Mesenchymal stem cell (in vitro differentiated cells and primary cell): ENCODE results near the gene XRN1.

ENCODE experiments used
- DNase-seq: peaks from one replicate; pipeline ENCODE4 v3.0.0-alpha.2; 2013
- H2AFZ ChIP-seq: one replicate; pipeline ENCODE4 v1.6.1; 2013; ENCODE audit warnings: low read depth, mild to moderate bottlenecking, control low read depth, inconsistent platforms, low read length, moderate library complexity
- H2AK5ac ChIP-seq: 2 replicates; pipeline ENCODE4 v1.6.1; 2013; ENCODE audit warnings: low read length, moderate library complexity, mild to moderate bottlenecking, inconsistent platforms; ENCODE audit not compliant: severe bottlenecking
- H2BK120ac ChIP-seq: one replicate; pipeline ENCODE4 v1.6.1; 2013; ENCODE audit warnings: low read depth, mild to moderate bottlenecking, inconsistent platforms, low read length, moderate library complexity
- H2BK12ac ChIP-seq, 2 experiments: one replicate each; pipeline ENCODE4 v1.6.1; 2013; ENCODE audit warnings: inconsistent platforms in 2 of 2, low read length in 2 of 2, mild to moderate bottlenecking in 2 of 2, moderate library complexity in 2 of 2, control low read depth in 1 of 2
- H2BK15ac ChIP-seq: one replicate; pipeline ENCODE4 v1.6.1; 2013; ENCODE audit warnings: mild to moderate bottlenecking, low read depth, inconsistent platforms; ENCODE audit not compliant: poor library complexity, severe bottlenecking
- H2BK5ac ChIP-seq: 2 replicates; pipeline ENCODE4 v1.6.1; 2013; ENCODE audit warnings: low read depth, mild to moderate bottlenecking, low read length, control low read depth, inconsistent platforms; ENCODE audit not compliant: poor library complexity, severe bottlenecking
- H3K14ac ChIP-seq, 2 experiments: one replicate each; pipeline ENCODE4 v1.6.1; 2013; ENCODE audit warnings: inconsistent platforms in 2 of 2, low read length in 2 of 2, control low read depth in 1 of 2, mild to moderate bottlenecking in 1 of 2, moderate library complexity in 1 of 2
- H3K18ac ChIP-seq, 2 experiments: one replicate each; pipeline ENCODE4 v1.6.1; 2013; ENCODE audit warnings: inconsistent platforms in 2 of 2, low read length in 2 of 2, control low read depth in 1 of 2, low read depth in 1 of 2, mild to moderate bottlenecking in 1 of 2
- H3K23ac ChIP-seq, 2 experiments: one replicate each; pipeline ENCODE4 v1.6.1; 2013; ENCODE audit warnings: inconsistent platforms in 2 of 2, low read length in 2 of 2, mild to moderate bottlenecking in 2 of 2, moderate library complexity in 2 of 2, control low read depth in 1 of 2
- H3K27ac ChIP-seq: 2 replicates; pipeline ENCODE4 v1.5.1; 2013; ENCODE audit warnings: mild to moderate bottlenecking, moderate library complexity, low read length, control low read depth, inconsistent platforms; ENCODE audit not compliant: poor library complexity, severe bottlenecking
- H3K27me3 ChIP-seq, 2 experiments: 2 replicates each; pipeline versions ENCODE4 v1.6.1 to v1.7.0; 2013; ENCODE audit warnings: low read length in 2 of 2, mild to moderate bottlenecking in 2 of 2, moderate library complexity in 2 of 2, control low read depth in 1 of 2, inconsistent platforms in 1 of 2; ENCODE audit not compliant: control insufficient read depth in 1 of 2, insufficient read depth in 1 of 2
- H3K36me3 ChIP-seq, 2 experiments: 2 replicates each; pipeline versions ENCODE4 v1.6.1 to v1.7.0; 2013; ENCODE audit warnings: low read length in 2 of 2, control low read depth in 1 of 2, inconsistent platforms in 1 of 2, low read depth in 1 of 2, mild to moderate bottlenecking in 1 of 2; ENCODE audit not compliant: insufficient read depth in 2 of 2, control insufficient read depth in 1 of 2
- H3K4ac ChIP-seq, 2 experiments: one replicate each; pipeline ENCODE4 v1.6.1; 2013; ENCODE audit warnings: inconsistent platforms in 2 of 2, low read length in 2 of 2, mild to moderate bottlenecking in 2 of 2, moderate library complexity in 2 of 2, control low read depth in 1 of 2, low read depth in 1 of 2
- H3K4me1 ChIP-seq: 2 replicates; pipeline ENCODE4 v1.6.1; 2013; ENCODE audit warnings: low read depth, low read length, control low read depth; ENCODE audit not compliant: control insufficient read depth, insufficient read depth
- H3K4me2 ChIP-seq: 2 replicates; pipeline ENCODE4 v1.6.1; 2013; ENCODE audit warnings: low read length, mild to moderate bottlenecking, inconsistent platforms; ENCODE audit not compliant: poor library complexity, severe bottlenecking
- H3K4me3 ChIP-seq, 2 experiments: 2 replicates each; pipeline versions ENCODE4 v1.5.1 to v1.7.0; 2013; ENCODE audit warnings: low read length in 2 of 2, mild to moderate bottlenecking in 2 of 2, control low read depth in 1 of 2, low read depth in 1 of 2; ENCODE audit not compliant: insufficient read depth in 1 of 2
- H3K79me1 ChIP-seq: replicated peaks from 2 replicates; pipeline ENCODE4 v1.6.1; 2013; ENCODE audit warnings: mild to moderate bottlenecking, control low read depth, low read length, inconsistent platforms; ENCODE audit not compliant: poor library complexity, severe bottlenecking
- H3K9ac ChIP-seq: 2 replicates; pipeline ENCODE4 v1.7.0; 2013; ENCODE audit warnings: mild to moderate bottlenecking, low read length, moderate library complexity
- H3K9me3 ChIP-seq: 2 replicates; pipeline ENCODE4 v1.7.0; 2013; ENCODE audit warnings: mild to moderate bottlenecking, low read length; ENCODE audit not compliant: control insufficient read depth
- H4K8ac ChIP-seq: one replicate; pipeline ENCODE4 v1.6.1; 2013; ENCODE audit warnings: inconsistent platforms, mild to moderate bottlenecking, low read length, moderate library complexity
- H4K91ac ChIP-seq: one replicate; pipeline ENCODE4 v1.6.1; 2013; ENCODE audit warnings: mild to moderate bottlenecking, low read length, inconsistent platforms
- WGBS: methylation state at CpG from one replicate; pipeline ENCODE4 v1.1.7; 2013; ENCODE audit warnings: mixed read lengths; 5-methylcytosine and 5-hydroxymethylcytosine counted together

Gene XRN1

GRCh38 chr3:142459096-142459495 lies 11.3 kb upstream of the XRN1 start:
- no peak overlapping the region for H3K14ac ChIP-seq
- H2BK120ac ChIP-seq = no peak overlapping the region
- H2BK15ac ChIP-seq = no peak overlapping the region
- H3K23ac ChIP-seq = no peak overlapping the region
- H3K36me3 ChIP-seq = peaks cover 4 to 54% of the 10 kb centered on the region in 2 experiments
- H3K4ac ChIP-seq = no peak overlapping the region
- 71% methylated on average over 1 of the region's 3 CpGs for WGBS
- no peaks in the 10 kb centered on the region for H3K9me3 ChIP-seq
- no peak overlapping the region for H3K18ac ChIP-seq
- H3K4me1 ChIP-seq = no peaks in the 10 kb centered on the region
- no peak overlapping the region for H2BK5ac ChIP-seq
- no peak overlapping the region for H2AK5ac ChIP-seq
- no peak overlapping the region for H4K8ac ChIP-seq
- no peak overlapping the region for H4K91ac ChIP-seq
- no peak overlapping the region for H2AFZ ChIP-seq
- no peak overlapping the region for H2BK12ac ChIP-seq
- DNase-seq = no peak
- no peak overlapping the region for H3K4me2 ChIP-seq
- H3K4me3 ChIP-seq = no peak overlapping the region
- H3K79me1 ChIP-seq = no peaks in the 10 kb centered on the region
- H3K9ac ChIP-seq = no peak overlapping the region
- no peaks in the 10 kb centered on the region for H3K27me3 ChIP-seq
- H3K27ac ChIP-seq = no peak overlapping the region

GRCh38 chr3:142450881-142451280 lies 3.0 kb upstream of the XRN1 start:
- H3K4me2 ChIP-seq = no peak overlapping the region
- H3K9me3 ChIP-seq = no peaks in the 10 kb centered on the region
- H3K14ac ChIP-seq = no peak overlapping the region
- no peak overlapping the region for H4K8ac ChIP-seq
- H3K36me3 ChIP-seq = peaks cover 9 to 43% of the 10 kb centered on the region in 2 experiments
- H2AFZ ChIP-seq = no peak overlapping the region
- no peaks in the 10 kb centered on the region for H3K79me1 ChIP-seq
- H2AK5ac ChIP-seq = no peak overlapping the region
- no peak overlapping the region for H4K91ac ChIP-seq
- no peak overlapping the region for H2BK5ac ChIP-seq
- no peak overlapping the region for H3K9ac ChIP-seq
- H3K4me3 ChIP-seq = no peak overlapping the region
- H3K23ac ChIP-seq = no peak overlapping the region
- H2BK12ac ChIP-seq = no peak overlapping the region
- no peaks in the 10 kb centered on the region for H3K4me1 ChIP-seq
- H3K27me3 ChIP-seq = no peaks in the 10 kb centered on the region
- H2BK15ac ChIP-seq = no peak overlapping the region
- H3K18ac ChIP-seq = no peak overlapping the region
- WGBS = 92% methylated on average over 5 of the region's 5 CpGs
- DNase-seq = no peak
- no peak overlapping the region for H3K4ac ChIP-seq
- H2BK120ac ChIP-seq = no peak overlapping the region
- H3K27ac ChIP-seq = no peak overlapping the region

DNA sequence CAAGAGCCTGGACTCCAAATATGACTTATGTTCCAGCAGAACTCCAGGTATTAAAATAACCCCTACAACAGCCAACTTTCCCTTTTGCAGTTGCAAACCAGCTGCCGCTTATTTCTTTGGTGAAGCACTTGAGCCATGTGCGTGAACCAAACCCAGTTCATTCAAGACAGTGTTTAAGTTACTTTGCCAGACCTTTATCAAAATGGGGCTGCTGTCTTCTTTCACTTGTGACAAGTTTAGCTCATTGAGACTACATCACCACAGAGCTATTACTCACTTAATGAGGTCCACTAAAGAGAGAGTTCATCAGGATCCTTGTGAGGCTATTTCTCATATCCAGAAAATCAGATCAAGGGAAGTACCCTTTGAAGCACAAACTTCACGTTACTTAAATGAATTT lies 2.4 kb upstream of the XRN1 start:
- no peaks in the 10 kb centered on the region for H3K27me3 ChIP-seq
- H3K4ac ChIP-seq = no peak overlapping the region
- H3K23ac ChIP-seq = no peak overlapping the region
- no peak overlapping the region for H3K4me3 ChIP-seq
- no peak overlapping the region for H2BK120ac ChIP-seq
- H2BK15ac ChIP-seq = no peak overlapping the region
- H2AK5ac ChIP-seq = no peak overlapping the region
- H3K9me3 ChIP-seq = no peaks in the 10 kb centered on the region
- no peak overlapping the region for H3K14ac ChIP-seq
- H4K91ac ChIP-seq = no peak overlapping the region
- H3K18ac ChIP-seq = no peak overlapping the region
- no peak overlapping the region for H3K9ac ChIP-seq
- DNase-seq = peak; percentile 8
- no peak overlapping the region for H3K4me2 ChIP-seq
- H2BK12ac ChIP-seq = no peak overlapping the region
- H2BK5ac ChIP-seq = no peak overlapping the region
- H3K4me1 ChIP-seq = no peaks in the 10 kb centered on the region
- no peak overlapping the region for H4K8ac ChIP-seq
- H3K36me3 ChIP-seq = peaks cover 9 to 43% of the 10 kb centered on the region in 2 experiments
- no peaks in the 10 kb centered on the region for H3K79me1 ChIP-seq
- no peak overlapping the region for H3K27ac ChIP-seq
- H2AFZ ChIP-seq = no peak overlapping the region
- WGBS = 89% methylated on average over 3 of the region's 3 CpGs

DNA sequence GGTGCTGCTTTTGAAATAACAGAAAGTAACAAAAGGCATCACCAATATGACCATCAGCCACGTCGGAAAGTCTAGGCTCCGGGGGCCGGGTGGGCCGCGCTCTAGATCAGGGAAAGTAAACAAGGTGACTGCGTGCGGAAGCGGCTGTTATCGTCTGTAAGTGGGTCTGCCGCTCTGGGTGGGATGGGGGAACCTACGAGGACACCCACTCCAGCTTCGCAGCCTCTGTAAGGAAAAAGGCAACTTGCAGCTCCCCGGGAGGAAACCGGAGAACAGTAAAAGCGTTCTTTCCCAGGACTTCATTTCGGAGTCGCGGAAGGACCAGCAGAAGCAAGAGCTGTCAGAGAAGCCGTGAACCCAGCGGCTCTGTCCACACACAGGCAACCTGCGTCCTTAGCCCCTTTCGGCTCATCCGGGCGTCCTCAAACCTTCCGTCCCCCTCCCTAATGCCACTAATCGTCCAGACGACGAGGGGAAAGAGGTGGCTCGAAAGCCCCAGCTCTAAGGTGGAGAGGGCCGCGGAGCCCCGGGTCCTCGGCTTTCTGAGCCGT lies 461 bp downstream of the XRN1 start:
- H3K4ac ChIP-seq = peak overlapping the region; percentile 77 to 94
- peaks cover 11 to 27% of the 10 kb centered on the region in 2 experiments for H3K36me3 ChIP-seq
- H3K9ac ChIP-seq = peak overlapping the region; percentile 100
- H3K27ac ChIP-seq = peak overlapping the region; percentile 81
- no peaks in the 10 kb centered on the region for H3K27me3 ChIP-seq
- peak overlapping the region; percentile 23 for H2BK15ac ChIP-seq
- no peaks in the 10 kb centered on the region for H3K9me3 ChIP-seq
- H3K18ac ChIP-seq = peak overlapping the region; percentile 65 to 94
- H3K4me3 ChIP-seq = peak overlapping the region; percentile 81 to 100
- H2BK5ac ChIP-seq = peak overlapping the region; percentile 1
- no peak overlapping the region for H2AK5ac ChIP-seq
- peaks cover 2% of the 10 kb centered on the region for H3K4me1 ChIP-seq
- peak overlapping the region; percentile 3 for H4K91ac ChIP-seq
- DNase-seq = peak; percentile 72
- peak overlapping the region; percentile 60 to 79 for H3K23ac ChIP-seq
- no peaks in the 10 kb centered on the region for H3K79me1 ChIP-seq
- peak overlapping the region in 1 of 2 experiments; percentile 94 for H3K14ac ChIP-seq
- under 1% methylated on average over 35 of the region's 35 CpGs for WGBS
- peak overlapping the region; percentile 75 for H2AFZ ChIP-seq
- H2BK120ac ChIP-seq = peak overlapping the region; percentile 64
- H4K8ac ChIP-seq = peak overlapping the region; percentile 80
- H2BK12ac ChIP-seq = no peak overlapping the region
- H3K4me2 ChIP-seq = peak overlapping the region; percentile 86
